ENCODE measurements around the gene GID4. TPM values are rescaled to one million over a fixed set of nuclear protein-coding genes. Genes with fewer than 3 reads are reported as not detected.
A peak's percentile ranks its signal among the peaks of the same experiment; 100 is the strongest.

GID4 gene
- total RNA-seq, 1 experiment from 2014 or later = 11.4 TPM

DNA sequence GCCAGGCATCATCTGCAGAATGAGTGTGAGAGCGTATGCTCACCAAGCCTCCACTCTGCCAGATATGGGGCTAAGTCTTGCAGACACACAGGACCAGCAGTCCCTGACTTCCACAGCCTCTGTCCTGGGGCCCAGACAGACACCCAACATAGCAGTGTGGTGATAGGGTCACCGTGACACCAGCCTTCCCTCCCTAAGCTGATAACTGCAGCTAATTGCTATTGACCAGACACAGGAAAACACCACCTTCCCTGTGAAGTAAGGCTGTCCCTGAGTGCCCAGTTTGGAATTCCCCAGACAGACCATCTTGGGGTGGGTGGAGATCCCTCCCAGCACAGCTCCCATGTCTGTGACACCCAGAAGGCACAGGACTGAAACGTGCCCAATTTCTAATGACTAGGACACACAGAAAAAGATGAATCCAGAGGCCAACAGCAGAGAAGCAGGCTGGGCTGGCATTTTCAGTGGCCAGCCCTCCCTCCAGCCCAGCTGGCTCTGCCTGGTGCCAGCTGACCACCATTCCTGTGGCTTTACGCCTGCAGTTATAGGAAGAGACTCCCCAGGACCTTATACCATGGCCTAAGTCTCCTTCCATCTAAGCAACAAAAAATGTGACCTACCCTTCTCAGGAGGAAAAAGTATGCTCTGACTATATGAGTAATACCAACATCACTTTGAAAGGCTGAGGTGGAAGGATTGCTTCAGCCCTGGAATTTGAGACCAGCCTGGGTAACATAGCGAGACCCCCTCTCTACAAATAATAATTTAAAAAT is 30.5 kb upstream of the GID4 start:
- Histone ChIP-seq H4K5ac (ENCODE audit: insufficient read length, low read depth, low read length) (no peak overlapping the region), H2BK5ac (ENCODE audit: insufficient read length, low read length) (no peak overlapping the region), H2BK20ac (ENCODE audit: low read depth, low read length, poor library complexity, severe bottlenecking) (no peak overlapping the region), H3K4me1 (ENCODE audit: insufficient read depth, low read length) (no peaks in the 10 kb centered on the region), H3K79me1 (ENCODE audit: insufficient read depth, low read depth, low read length, poor library complexity, severe bottlenecking) (no peaks in the 10 kb centered on the region), H3K9me3 (ENCODE audit: control insufficient read depth, low read depth, low read length) (no peaks in the 10 kb centered on the region), H4K91ac (ENCODE audit: insufficient read length, low read depth, low read length) (no peak overlapping the region), H3K27ac (ENCODE audit: insufficient read length, low read depth, low read length) (no peak overlapping the region), H3K27me3 (ENCODE audit: insufficient read depth, low read length) (no peaks in the 10 kb centered on the region), H3T11ph (ENCODE audit: low read length) (no peak overlapping the region), H3K14ac (ENCODE audit: insufficient read depth, low read length) (no peak overlapping the region), H3K4ac (ENCODE audit: low read depth, low read length) (no peak overlapping the region), H3K79me2 (ENCODE audit: insufficient read depth, low read length) (no peaks in the 10 kb centered on the region), H3K9ac (ENCODE audit: extremely low read depth, insufficient read length, low read length) (no peak overlapping the region), H2BK15ac (ENCODE audit: low read depth, low read length) (no peak overlapping the region), H2AFZ (ENCODE audit: low read length) (no peak overlapping the region), H4K8ac (replicated peaks; ENCODE audit: insufficient read length, low read depth, low read length) (peak overlapping the region; percentile 51), H3K23ac (ENCODE audit: insufficient read length, low read depth, low read length) (no peak overlapping the region), H2AK5ac (ENCODE audit: insufficient read length, low read length) (no peak overlapping the region), H3K56ac (ENCODE audit: insufficient read length, low read depth, low read length) (no peak overlapping the region), H2BK12ac (ENCODE audit: insufficient read length, low read depth, low read length) (no peak overlapping the region), H3K4me2 (ENCODE audit: insufficient read depth, insufficient read length, low read length) (no peak overlapping the region), H2BK120ac (ENCODE audit: low read depth, low read length, poor library complexity, severe bottlenecking) (no peak overlapping the region), H4K20me1 (ENCODE audit: control insufficient read depth, insufficient read depth, insufficient read length) (no peaks in the 10 kb centered on the region), H3K18ac (ENCODE audit: insufficient read length, low read depth, low read length) (no peak overlapping the region), H3K23me2 (ENCODE audit: insufficient read length, low read depth, low read length, poor library complexity, severe bottlenecking) (no peaks in the 10 kb centered on the region)
- peaks cover 8 to 22% of the 10 kb centered on the region in 2 experiments for H3K4me1 Mint-ChIP-seq
- H3K4me3 Mint-ChIP-seq = no peak overlapping the region
- no CpG with 5 or more reads among the region's 5 CpGs for WGBS (ENCODE audit: extremely low coverage, insufficient read length, low lambda C conversion rate)
- H3K36me3 Mint-ChIP-seq (ENCODE audit: insufficient read depth in 1 of 3, low read depth in 3 of 3) = peaks cover 0 to 3% (median 0%) of the 10 kb centered on the region in 3 experiments; a peak in 3 of 7 replicates
- H3K27ac Mint-ChIP-seq = no peak overlapping the region; a peak in 1 of 7 replicates
- no peaks in the 10 kb centered on the region for H3K9me3 Mint-ChIP-seq
- TF ChIP-seq, protein P1, sequence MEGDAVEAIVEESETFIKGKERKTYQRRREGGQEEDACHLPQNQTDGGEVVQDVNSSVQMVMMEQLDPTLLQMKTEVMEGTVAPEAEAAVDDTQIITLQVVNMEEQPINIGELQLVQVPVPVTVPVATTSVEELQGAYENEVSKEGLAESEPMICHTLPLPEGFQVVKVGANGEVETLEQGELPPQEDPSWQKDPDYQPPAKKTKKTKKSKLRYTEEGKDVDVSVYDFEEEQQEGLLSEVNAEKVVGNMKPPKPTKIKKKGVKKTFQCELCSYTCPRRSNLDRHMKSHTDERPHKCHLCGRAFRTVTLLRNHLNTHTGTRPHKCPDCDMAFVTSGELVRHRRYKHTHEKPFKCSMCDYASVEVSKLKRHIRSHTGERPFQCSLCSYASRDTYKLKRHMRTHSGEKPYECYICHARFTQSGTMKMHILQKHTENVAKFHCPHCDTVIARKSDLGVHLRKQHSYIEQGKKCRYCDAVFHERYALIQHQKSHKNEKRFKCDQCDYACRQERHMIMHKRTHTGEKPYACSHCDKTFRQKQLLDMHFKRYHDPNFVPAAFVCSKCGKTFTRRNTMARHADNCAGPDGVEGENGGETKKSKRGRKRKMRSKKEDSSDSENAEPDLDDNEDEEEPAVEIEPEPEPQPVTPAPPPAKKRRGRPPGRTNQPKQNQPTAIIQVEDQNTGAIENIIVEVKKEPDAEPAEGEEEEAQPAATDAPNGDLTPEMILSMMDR (conservative IDR thresholded peaks at IDR 0.05) = no peak
- DNase-seq = no peak
- peaks cover 8% of the 10 kb centered on the region for H3K27me3 Mint-ChIP-seq (ENCODE audit: low read depth)
